Uterus (tissue), 4 donors: ENCODE results near the gene MAML2. TPM values are rescaled to one million over a fixed set of nuclear protein-coding genes. Genes with fewer than 3 reads are reported as not detected.

Experiments used
- DNase-seq, 2 donors: peaks; one replicate each; pipeline ENCODE4 v3.0.0-alpha.2; 2019 to 2020
- H3K27ac ChIP-seq, 2 donors: fragments of 200-600 bp; sonication (generic); 1 replicate in 1 of 2; 2 replicates in 1 of 2; pipeline ENCODE4 v1.5.1; 2016 to 2018
- H3K27me3 ChIP-seq, 2 donors: fragments of 200-600 bp; sonication (generic); one replicate each; pipeline ENCODE4 v1.5.1; 2018 to 2019; ENCODE audit warnings: control low read depth in 1 of 2
- H3K36me3 ChIP-seq, 2 donors: fragments of 200-600 bp; sonication (generic); one replicate each; pipeline ENCODE4 v1.5.1; 2019; ENCODE audit warnings: control low read depth in 1 of 2
- H3K4me1 ChIP-seq, 2 donors: fragments of 200-600 bp; sonication (generic); one replicate each; pipeline ENCODE4 v1.5.1; 2018 to 2019; ENCODE audit warnings: control low read depth in 1 of 2
- H3K4me3 ChIP-seq, 2 donors: fragments of 200-600 bp; sonication (generic); 1 replicate in 1 of 2; 2 replicates in 1 of 2; pipeline ENCODE4 v1.5.1; 2018 to 2019; ENCODE audit warnings: mild to moderate bottlenecking in 1 of 2
- H3K9me3 ChIP-seq, 2 donors: fragments of 200-600 bp; sonication (generic); one replicate each; pipeline ENCODE4 v1.5.1; 2019; ENCODE audit warnings: control low read depth in 1 of 2
- POLR2A ChIP-seq, 2 donors: fragments of 450-650 bp; IDR thresholded peaks; one replicate each; pipeline ENCODE4 v1.6.1; 2016; ENCODE audit warnings: antibody characterized with exemption in 2 of 2, mild to moderate bottlenecking in 1 of 2, moderate library complexity in 1 of 2
- intact Hi-C: fragments of 100-400 bp; cut with DNase I; formaldehyde crosslinking; loops from one replicate; pipeline ENCODE4 v1.15.1; 2023; ENCODE audit warnings: low total_unique reads
- total RNA-seq, 4 donors: library from RNA; depleted of rRNA in 3 of 4; stranded (reverse); fragments of >200 nt in 3 of 4; gene quantifications; one replicate each; pipeline versions ENCODE4 v1.1.0 to v1.2.4, GENCODE V29; 2014 to 2023
- TF ChIP-seq, protein P1 (sequence below), 4 experiments: fragments of 200-600 bp in 2 of 4; fragments of 450-650 bp in 2 of 4; sonication (generic) in 2 of 4; IDR thresholded peaks; one replicate each; pipeline ENCODE4 v1.5.1; 2016 to 2019; ENCODE audit warnings: antibody characterized with exemption in 4 of 4, mild to moderate bottlenecking in 2 of 4, moderate library complexity in 1 of 4
- donor health status: DM: yes; HTN: yes; CAD: no.

Gene MAML2
- total RNA-seq, 4 donors from 2014 or later, result 8.2 to 35.9 (median 19.8) TPM

DNA sequence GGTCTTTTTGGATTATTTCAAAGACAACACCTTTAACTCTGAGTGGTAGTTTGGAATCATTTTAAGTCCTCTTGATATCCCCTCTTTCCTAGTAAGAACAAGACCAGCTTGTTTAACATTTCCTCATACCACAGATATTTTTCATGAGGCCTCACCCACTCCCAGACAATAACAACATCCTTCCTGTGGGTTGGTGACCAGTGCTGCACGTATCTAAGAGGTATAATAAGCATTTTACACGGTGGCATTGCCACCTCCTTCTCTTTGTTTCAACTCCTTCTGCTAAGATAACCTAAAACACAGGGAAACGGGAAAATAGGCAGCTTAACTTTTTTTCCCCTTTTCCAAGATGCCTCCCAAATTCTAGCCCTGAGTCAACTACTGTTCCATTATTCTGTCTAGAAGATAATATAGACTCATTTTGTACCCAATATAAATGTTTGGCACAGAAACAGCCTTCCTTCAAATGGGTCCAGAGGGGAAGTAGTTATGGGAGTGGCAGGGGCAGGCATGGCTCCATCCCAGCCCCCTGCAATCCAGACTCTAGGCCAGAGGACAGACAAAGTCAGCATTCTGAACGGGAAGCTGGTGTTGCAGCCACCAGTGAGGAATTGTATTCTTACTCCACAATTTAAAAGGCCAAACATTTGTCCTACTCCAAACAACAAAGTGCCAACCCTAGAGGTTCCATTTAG, 28.5 kb downstream of the MAML2 start:
- Histone ChIP-seq H3K9me3 (no peaks in the 10 kb centered on the region), H3K4me1 (peaks cover 0 to 6% of the 10 kb centered on the region in 2 donors), H3K27me3 (no peaks in the 10 kb centered on the region), H3K4me3 (no peak overlapping the region), H3K36me3 (no peaks in the 10 kb centered on the region), H3K27ac (peak overlapping the region; percentile 0 to 62)
- DNase-seq, result no peak
- intact Hi-C loops, result no loop called here
- TF ChIP-seq POLR2A (IDR thresholded peaks at IDR 0.05), result no peak

DNA sequence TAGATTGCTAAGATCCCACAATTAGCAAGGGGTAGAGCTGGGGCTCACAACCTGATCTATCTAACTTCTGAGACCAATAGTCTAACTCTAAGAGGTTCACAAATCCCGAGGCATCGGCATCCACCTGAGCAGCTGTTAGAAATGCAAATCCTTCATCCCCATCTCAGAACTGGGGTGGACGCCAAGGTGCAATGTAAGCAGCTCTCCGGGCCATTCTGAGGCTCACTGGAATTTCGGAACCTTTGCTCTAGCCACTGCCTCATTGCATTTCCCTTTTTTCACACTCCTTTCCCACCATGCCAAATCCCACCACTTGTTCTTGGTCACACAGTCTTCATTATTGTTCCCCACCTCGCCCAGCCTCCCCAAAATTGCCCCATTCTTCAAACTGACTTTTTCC, 29.8 kb downstream of the MAML2 start:
- Histone ChIP-seq H3K4me3 (no peak overlapping the region), H3K36me3 (no peaks in the 10 kb centered on the region), H3K9me3 (no peaks in the 10 kb centered on the region), H3K27me3 (no peaks in the 10 kb centered on the region), H3K27ac (no peak overlapping the region), H3K4me1 (peaks cover 0 to 6% of the 10 kb centered on the region in 2 donors)
- no peak for DNase-seq
- no peak for TF ChIP-seq POLR2A (IDR thresholded peaks at IDR 0.05)
- TF ChIP-seq, protein P1, sequence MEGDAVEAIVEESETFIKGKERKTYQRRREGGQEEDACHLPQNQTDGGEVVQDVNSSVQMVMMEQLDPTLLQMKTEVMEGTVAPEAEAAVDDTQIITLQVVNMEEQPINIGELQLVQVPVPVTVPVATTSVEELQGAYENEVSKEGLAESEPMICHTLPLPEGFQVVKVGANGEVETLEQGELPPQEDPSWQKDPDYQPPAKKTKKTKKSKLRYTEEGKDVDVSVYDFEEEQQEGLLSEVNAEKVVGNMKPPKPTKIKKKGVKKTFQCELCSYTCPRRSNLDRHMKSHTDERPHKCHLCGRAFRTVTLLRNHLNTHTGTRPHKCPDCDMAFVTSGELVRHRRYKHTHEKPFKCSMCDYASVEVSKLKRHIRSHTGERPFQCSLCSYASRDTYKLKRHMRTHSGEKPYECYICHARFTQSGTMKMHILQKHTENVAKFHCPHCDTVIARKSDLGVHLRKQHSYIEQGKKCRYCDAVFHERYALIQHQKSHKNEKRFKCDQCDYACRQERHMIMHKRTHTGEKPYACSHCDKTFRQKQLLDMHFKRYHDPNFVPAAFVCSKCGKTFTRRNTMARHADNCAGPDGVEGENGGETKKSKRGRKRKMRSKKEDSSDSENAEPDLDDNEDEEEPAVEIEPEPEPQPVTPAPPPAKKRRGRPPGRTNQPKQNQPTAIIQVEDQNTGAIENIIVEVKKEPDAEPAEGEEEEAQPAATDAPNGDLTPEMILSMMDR (IDR thresholded peaks at IDR 0.05), result no peak
- intact Hi-C loops, result no loop called here

DNA sequence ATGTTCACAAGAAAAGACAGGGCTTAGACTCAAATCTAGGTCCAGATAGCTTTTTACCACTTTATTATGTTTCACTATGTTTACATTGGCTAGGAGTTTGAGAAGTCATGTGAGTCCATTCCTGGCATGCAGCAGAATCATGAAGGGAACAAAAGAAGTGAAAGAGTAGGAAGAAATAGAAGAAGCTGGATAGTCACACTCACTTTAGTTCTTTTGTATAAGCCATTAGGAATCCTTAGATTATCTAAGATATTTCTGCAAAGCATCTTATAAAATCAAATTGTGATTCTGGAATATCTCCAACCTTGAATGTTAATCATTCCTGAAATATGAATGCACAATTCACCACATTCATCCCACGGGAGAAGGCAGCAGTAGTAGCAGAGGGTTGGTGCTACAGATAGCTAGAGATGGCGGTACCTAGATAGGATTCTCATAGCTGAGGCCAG, 31.9 kb downstream of the MAML2 start:
- peak overlapping the region in 1 of 2 donors; percentile 44 for H3K27ac ChIP-seq
- H3K4me3 ChIP-seq, result no peak overlapping the region
- no peak for TF ChIP-seq POLR2A (IDR thresholded peaks at IDR 0.05)
- TF ChIP-seq, protein P1 (IDR thresholded peaks at IDR 0.05), result no peak
- peaks cover 5 to 6% of the 10 kb centered on the region in 2 donors for H3K4me1 ChIP-seq
- H3K27me3 ChIP-seq, result no peaks in the 10 kb centered on the region
- DNase-seq, result no peak
- intact Hi-C loops, result no loop called here
- H3K9me3 ChIP-seq, result no peaks in the 10 kb centered on the region
- no peaks in the 10 kb centered on the region for H3K36me3 ChIP-seq

DNA sequence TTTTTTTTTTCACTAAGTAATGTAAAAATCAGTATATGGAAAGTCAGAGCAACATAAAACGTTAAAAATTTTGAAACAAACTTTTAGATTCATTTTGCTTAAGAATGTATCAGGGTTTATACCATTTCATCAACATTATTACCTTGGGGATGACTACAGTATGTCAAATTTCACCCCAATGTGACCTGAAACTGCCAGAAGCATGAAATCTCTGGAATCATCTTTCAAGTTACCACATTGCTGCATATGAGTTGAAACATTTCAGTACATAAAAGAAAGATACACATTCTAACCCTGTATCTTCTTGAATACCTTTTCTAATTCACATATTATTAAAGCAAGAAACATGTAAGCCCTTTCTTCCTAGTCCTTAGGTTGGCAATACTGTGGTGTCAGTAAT, 32.8 kb downstream of the MAML2 start:
- intact Hi-C loops, result no loop called here
- Histone ChIP-seq H3K27me3 (no peaks in the 10 kb centered on the region), H3K4me3 (no peak overlapping the region)

DNA sequence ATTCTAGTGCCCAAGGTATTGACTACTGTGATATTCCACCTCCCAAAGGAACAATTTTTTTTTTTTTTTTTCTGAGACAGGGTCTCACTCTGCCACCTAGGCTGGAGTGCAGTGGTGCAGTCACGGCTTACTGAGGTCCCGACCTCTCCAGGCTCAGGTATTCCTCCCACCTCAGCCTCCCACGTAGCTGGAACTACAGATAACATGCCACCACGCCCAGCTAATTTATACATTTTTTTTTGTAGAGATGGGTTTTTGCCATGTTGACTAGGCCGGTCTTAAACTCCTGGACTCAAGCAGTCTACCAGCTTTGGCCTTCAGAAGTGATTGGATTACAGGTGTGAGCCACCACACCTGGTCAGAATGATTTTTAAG, 33.4 kb downstream of the MAML2 start:
- intact Hi-C loops, result no loop called here
- Histone ChIP-seq H3K27ac (no peak overlapping the region), H3K9me3 (no peaks in the 10 kb centered on the region), H3K4me3 (no peak overlapping the region), H3K36me3 (no peaks in the 10 kb centered on the region), H3K27me3 (no peaks in the 10 kb centered on the region), H3K4me1 (peaks cover 6 to 12% of the 10 kb centered on the region in 2 donors)
- no peak for DNase-seq
- TF ChIP-seq, protein P1 (IDR thresholded peaks at IDR 0.05), result no peak
- no peak for TF ChIP-seq POLR2A (IDR thresholded peaks at IDR 0.05)

More for the DNA sequence above, 32.8 kb downstream of the MAML2 start:
- no peak for DNase-seq
- Histone ChIP-seq H3K27ac (no peak overlapping the region), H3K9me3 (no peaks in the 10 kb centered on the region), H3K36me3 (no peaks in the 10 kb centered on the region), H3K4me1 (peaks cover 6 to 12% of the 10 kb centered on the region in 2 donors)
- TF ChIP-seq, protein P1 (IDR thresholded peaks at IDR 0.05), result no peak
- TF ChIP-seq POLR2A (IDR thresholded peaks at IDR 0.05), result no peak
